GM21360 (cell line): Measurements from ENCODE around the gene FES.
"Not testable (repeated sequence)": the region's sequence is repeated elsewhere in the genome, so short reads cannot be mapped to it uniquely, and the experiment has no call there.

ENCODE experiments used
- ATAC-seq: cut with Tn5 transposase; IDR thresholded peaks from one replicate; pipeline ENCODE4 v1.9.1; 2021; ENCODE audit warnings: mild to moderate bottlenecking, moderate library complexity; ENCODE audit not compliant: unreplicated experiment

Gene FES

DNA sequence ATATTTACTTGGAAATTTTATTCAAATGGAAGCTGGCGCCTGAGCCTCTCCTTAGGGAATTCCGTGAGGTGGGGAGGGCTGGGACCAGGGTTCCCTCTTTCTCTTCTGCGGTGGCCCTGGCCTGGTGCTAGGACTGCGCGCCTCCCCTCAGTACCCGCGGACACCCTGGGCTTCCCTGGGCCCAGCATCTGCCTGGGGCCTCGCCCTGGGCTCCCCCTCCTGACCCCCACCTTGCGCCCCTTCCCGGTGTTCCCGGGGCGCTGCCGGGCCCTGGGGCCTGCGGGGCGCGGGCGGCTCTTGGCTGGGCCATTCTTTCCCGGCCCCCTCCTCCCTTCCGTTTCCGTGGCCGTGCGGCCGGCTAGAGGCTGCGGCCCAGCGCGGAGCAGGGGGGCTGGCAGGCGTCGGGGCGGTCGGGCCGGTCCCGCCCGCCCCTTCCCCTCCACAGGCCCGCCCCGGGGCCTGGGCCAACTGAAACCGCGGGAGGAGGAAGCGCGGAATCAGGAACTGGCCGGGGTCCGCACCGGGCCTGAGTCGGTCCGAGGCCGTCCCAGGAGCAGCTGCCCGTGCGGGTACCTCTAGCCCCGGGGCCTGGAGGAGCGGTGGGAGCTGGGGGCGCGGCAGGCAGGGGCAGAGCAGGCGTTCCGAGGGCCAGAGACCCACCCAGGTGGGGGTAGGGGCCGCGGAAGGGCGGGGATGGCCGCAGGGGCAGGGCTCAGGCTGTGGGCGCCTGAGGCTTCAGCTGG is at the start of gene FES:
Gene FES (plus strand): TSS at position 529 of the 743 bp plus-strand sequence. CDS start 542 bp downstream, outside the sequence.
- no peak for ATAC-seq

DNA sequence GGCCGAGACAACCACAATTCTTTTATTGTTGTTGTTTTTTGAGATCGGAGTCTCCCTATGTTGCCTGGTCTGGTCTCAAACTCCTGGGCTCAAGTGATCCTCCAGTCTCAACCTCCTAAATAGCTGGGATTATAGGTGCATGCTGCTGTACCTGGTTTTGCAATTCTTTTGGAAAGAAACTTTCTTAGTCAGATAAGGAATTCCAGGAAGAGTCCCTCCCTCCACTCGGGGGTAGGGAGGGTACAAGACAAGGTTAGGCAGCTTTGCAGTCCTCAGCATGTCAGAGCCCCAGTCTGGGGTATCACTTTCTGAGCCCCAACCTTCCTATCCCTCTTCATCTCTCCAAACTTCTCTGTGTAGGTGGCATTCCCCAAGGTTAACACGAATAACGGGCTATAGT is 49.7 kb upstream of the FES start:
- no peak for ATAC-seq

GRCh38 chr15:90836296-90836871 is 47.9 kb upstream of the FES start:
- no peak for ATAC-seq

GRCh38 chr15:90837094-90837493 is 47.2 kb upstream of the FES start:
- no peak for ATAC-seq

GRCh38 chr15:90838139-90838538 is 46.2 kb upstream of the FES start:
- ATAC-seq = no peak

DNA sequence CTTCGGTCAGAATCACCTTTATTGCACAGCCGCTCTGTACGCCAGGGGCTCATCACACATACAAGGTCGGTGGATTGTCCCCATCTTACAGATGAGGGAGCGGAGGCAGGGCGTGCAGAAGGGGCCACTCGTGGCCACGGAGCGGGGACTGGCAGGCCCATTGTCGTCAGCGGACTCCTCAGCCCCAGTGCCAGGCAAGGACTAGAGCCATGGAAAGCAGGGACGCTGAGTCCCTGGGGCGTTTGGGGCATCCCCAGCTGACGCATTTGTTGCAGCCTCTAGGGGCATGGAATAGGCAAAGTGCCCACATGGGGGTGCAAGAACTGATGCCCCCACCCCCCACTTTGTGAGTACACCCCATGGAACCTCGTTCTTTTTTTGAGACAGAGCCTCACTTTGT is 45.8 kb upstream of the FES start:
- ATAC-seq = no peak

GRCh38 chr15:90839187-90840071 is 44.9 kb upstream of the FES start:
- ATAC-seq = peak; percentile 84

- ATAC-seq = no peak
Measured at GRCh38 chr15:90840157-90840855, 44.0 kb upstream of the FES start.

DNA sequence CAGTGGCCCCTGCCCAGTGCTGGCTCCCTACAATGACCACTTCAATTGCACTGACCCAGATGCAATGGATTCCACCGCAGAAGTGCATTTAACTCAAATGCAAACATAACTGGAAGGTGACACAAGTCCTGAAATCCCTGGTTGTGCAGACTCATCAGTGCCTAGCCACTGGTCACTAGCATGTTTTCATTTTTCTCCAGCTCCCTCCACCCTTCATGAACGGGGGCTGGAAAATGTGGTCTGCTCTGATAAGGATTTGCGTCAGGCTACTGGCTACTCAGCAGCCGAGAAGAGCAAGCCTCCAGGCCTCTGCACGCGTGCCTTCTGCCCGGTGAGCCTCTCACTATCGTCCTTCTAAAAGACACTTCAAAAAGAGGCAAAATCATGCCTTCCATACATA is 43.4 kb upstream of the FES start:
- no peak for ATAC-seq

GRCh38 chr15:90844696-90845095 is 39.6 kb upstream of the FES start:
- ATAC-seq = peak; percentile 12

DNA sequence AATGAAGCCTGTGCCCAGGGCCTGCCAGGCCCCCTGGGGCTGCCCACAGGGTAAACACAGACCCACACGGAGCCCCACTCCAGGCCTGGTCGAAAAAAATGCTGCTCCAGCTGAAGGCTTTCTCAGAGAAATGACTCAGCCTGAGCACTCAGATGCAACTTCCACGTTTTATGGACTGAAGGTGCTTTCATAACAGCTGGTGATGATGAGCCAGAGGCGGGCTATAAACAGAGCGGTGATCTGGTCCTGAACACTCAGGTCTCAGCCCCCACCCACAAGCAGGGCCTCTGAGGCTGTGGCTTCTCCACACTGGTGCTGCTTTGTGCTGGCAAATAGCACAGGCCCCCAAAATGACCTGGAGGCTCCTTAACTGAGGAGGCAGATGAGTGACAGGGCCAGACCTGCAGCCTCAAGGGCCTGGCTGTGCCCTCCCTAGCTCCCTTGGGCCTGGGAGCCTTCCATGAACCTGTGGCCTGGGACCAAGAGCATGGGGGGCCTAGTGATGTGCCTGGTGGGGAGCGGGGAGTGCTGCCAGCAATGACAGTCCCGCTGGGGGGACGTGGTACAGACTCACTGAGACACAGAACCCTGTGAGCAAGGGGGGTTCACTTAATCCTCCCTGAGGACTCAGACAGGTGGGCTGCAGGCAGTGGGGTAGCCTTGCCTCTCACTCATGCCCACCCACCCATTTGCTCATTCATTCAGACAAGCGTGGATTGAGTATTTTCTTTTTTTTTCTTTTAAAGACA is 38.9 kb upstream of the FES start:
- ATAC-seq = peak; percentile 84

DNA sequence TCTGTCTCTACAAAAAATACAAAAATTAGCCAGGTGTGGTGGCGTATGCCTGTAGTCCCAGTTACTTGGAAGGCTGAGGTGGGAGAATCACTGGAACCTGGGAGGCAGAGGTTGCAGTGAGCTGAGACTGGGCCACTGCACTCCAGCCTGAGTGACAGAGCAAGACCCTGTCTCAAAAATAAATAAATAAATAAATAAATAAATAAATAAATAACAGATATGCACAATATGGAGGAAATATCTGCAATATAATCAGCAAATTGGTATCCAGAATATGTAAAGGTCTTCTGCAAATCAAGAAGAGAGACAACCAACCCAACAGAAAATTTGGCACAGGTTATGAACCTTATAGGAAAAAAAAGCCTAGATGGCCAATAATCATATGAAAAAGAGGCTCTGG is 34.9 kb upstream of the FES start:
- ATAC-seq = not testable (repeated sequence)

GRCh38 chr15:90851114-90851513 is 33.2 kb upstream of the FES start:
- no peak for ATAC-seq

GRCh38 chr15:90851940-90852339 is 32.4 kb upstream of the FES start:
- no peak for ATAC-seq

GRCh38 chr15:90855139-90855538 is 29.2 kb upstream of the FES start:
- ATAC-seq = no peak

- ATAC-seq = no peak
Measured at GRCh38 chr15:90857337-90857736, 27.0 kb upstream of the FES start.

- no peak for ATAC-seq
Measured at GRCh38 chr15:90857883-90858443, 26.3 kb upstream of the FES start.

GRCh38 chr15:90859234-90860131 is 24.8 kb upstream of the FES start:
- no peak for ATAC-seq

GRCh38 chr15:90860450-90860849 is 23.9 kb upstream of the FES start:
- ATAC-seq = no peak
